H9 (cell line): ENCODE measurements around the gene TRMT6. TPM values are rescaled to one million over a fixed set of nuclear protein-coding genes. Genes with fewer than 3 reads are reported as not detected.

Experiments used
- DNase-seq: peaks from one replicate; pipeline ENCODE4 v3.0.0-alpha.2; 2017
- H2AFZ ChIP-seq: one replicate; pipeline ENCODE4 v1.6.1; 2013; ENCODE audit warnings: mild to moderate bottlenecking, low read length, control low read depth, moderate library complexity
- H2AK5ac ChIP-seq: 2 replicates; pipeline ENCODE4 v1.6.1; 2013; ENCODE audit warnings: low read length, control low read depth, mixed read lengths; ENCODE audit not compliant: insufficient read length
- H2BK120ac ChIP-seq: one replicate; pipeline ENCODE4 v1.6.1; 2013; ENCODE audit warnings: low read depth, mild to moderate bottlenecking, low read length, control low read depth, inconsistent platforms; ENCODE audit not compliant: poor library complexity, severe bottlenecking
- H2BK12ac ChIP-seq: 2 replicates; pipeline ENCODE4 v1.6.1; 2013; ENCODE audit warnings: low read length, control low read depth, mixed read lengths, low read depth; ENCODE audit not compliant: insufficient read length
- H2BK15ac ChIP-seq: 2 replicates; pipeline ENCODE4 v1.6.1; 2013; ENCODE audit warnings: low read depth, low read length, control low read depth
- H2BK20ac ChIP-seq: one replicate; pipeline ENCODE4 v1.6.1; 2013; ENCODE audit warnings: low read depth, mild to moderate bottlenecking, low read length, control low read depth, inconsistent platforms; ENCODE audit not compliant: poor library complexity, severe bottlenecking
- H2BK5ac ChIP-seq: 2 replicates; pipeline ENCODE4 v1.6.1; 2013; ENCODE audit warnings: low read length, control low read depth, mixed read lengths; ENCODE audit not compliant: insufficient read length
- H3K14ac ChIP-seq: 2 replicates; pipeline ENCODE4 v1.6.1; 2013; ENCODE audit warnings: low read length, control low read depth; ENCODE audit not compliant: insufficient read depth
- H3K18ac ChIP-seq: 2 replicates; pipeline ENCODE4 v1.6.1; 2013; ENCODE audit warnings: low read depth, mild to moderate bottlenecking, mixed read lengths, low read length, control low read depth; ENCODE audit not compliant: insufficient read length
- H3K23ac ChIP-seq: 2 replicates; pipeline ENCODE4 v1.6.1; 2013; ENCODE audit warnings: low read length, control low read depth, mixed read lengths, low read depth; ENCODE audit not compliant: insufficient read length
- H3K23me2 ChIP-seq: 2 replicates; pipeline ENCODE4 v1.6.1; 2013; ENCODE audit warnings: low read depth, mild to moderate bottlenecking, mixed read lengths, low read length, control low read depth; ENCODE audit not compliant: insufficient read length, poor library complexity, severe bottlenecking
- H3K27ac ChIP-seq: 2 replicates; pipeline ENCODE4 v1.5.1; 2013; ENCODE audit warnings: low read length, control low read depth, mixed read lengths, low read depth; ENCODE audit not compliant: insufficient read length
- H3K27me3 ChIP-seq: 2 replicates; pipeline ENCODE4 v1.6.1; 2013; ENCODE audit warnings: low read length, control low read depth, inconsistent platforms; ENCODE audit not compliant: insufficient read depth
- H3K4ac ChIP-seq: 2 replicates; pipeline ENCODE4 v1.6.1; 2013; ENCODE audit warnings: low read depth, mild to moderate bottlenecking, control low read depth, inconsistent platforms, low read length, moderate library complexity
- H3K4me1 ChIP-seq: 2 replicates; pipeline ENCODE4 v1.6.1; 2013; ENCODE audit warnings: low read length, control low read depth, inconsistent platforms; ENCODE audit not compliant: insufficient read depth
- H3K4me2 ChIP-seq: 2 replicates; pipeline ENCODE4 v1.6.1; 2013; ENCODE audit warnings: low read length, control low read depth, mixed read lengths; ENCODE audit not compliant: insufficient read length, insufficient read depth
- H3K56ac ChIP-seq: 2 replicates; pipeline ENCODE4 v1.6.1; 2013; ENCODE audit warnings: low read depth, mild to moderate bottlenecking, mixed read lengths, low read length, control low read depth; ENCODE audit not compliant: insufficient read length
- H3K79me1 ChIP-seq: 2 replicates; pipeline ENCODE4 v1.6.1; 2013; ENCODE audit warnings: low read depth, mild to moderate bottlenecking, moderate library complexity, low read length, control low read depth, inconsistent platforms; ENCODE audit not compliant: insufficient read depth, poor library complexity, severe bottlenecking
- H3K79me2 ChIP-seq: 2 replicates; pipeline ENCODE4 v1.6.1; 2013; ENCODE audit warnings: low read length, control low read depth, inconsistent platforms; ENCODE audit not compliant: insufficient read depth
- H3K9ac ChIP-seq: 2 replicates; pipeline ENCODE4 v1.6.1; 2013; ENCODE audit warnings: low read length, control low read depth, mixed read lengths; ENCODE audit not compliant: insufficient read length; ENCODE audit errors: extremely low read depth
- H3K9me3 ChIP-seq: one replicate; pipeline ENCODE4 v1.6.1; 2013; ENCODE audit warnings: low read depth, low read length, inconsistent platforms; ENCODE audit not compliant: control insufficient read depth
- H3T11ph ChIP-seq: one replicate; pipeline ENCODE4 v1.6.1; 2013; ENCODE audit warnings: mild to moderate bottlenecking, low read length, control low read depth, inconsistent platforms
- H4K20me1 ChIP-seq: one replicate; pipeline ENCODE4 v1.6.1; 2013; ENCODE audit not compliant: control insufficient read depth, insufficient read length, insufficient read depth
- H4K5ac ChIP-seq: 2 replicates; pipeline ENCODE4 v1.6.1; 2013; ENCODE audit warnings: low read depth, mild to moderate bottlenecking, mixed read lengths, low read length, control low read depth; ENCODE audit not compliant: insufficient read length
- H4K8ac ChIP-seq: replicated peaks from 2 replicates; pipeline ENCODE4 v1.6.1; 2013; ENCODE audit warnings: low read length, control low read depth, mixed read lengths, low read depth; ENCODE audit not compliant: insufficient read length
- H4K91ac ChIP-seq: 2 replicates; pipeline ENCODE4 v1.6.1; 2013; ENCODE audit warnings: low read depth, mild to moderate bottlenecking, moderate library complexity, mixed read lengths, low read length, control low read depth; ENCODE audit not compliant: insufficient read length
- H3K27ac Mint-ChIP-seq, 3 experiments: 2 replicates in 2 of 3; 3 replicates in 1 of 3; pipeline ENCODE4 v1.8.0; 2020 to 2021; ENCODE audit warnings: mixed read lengths in 3 of 3, mild to moderate bottlenecking in 1 of 3, moderate library complexity in 1 of 3
- H3K27me3 Mint-ChIP-seq: 2 replicates; pipeline ENCODE4 v1.8.0; 2021; ENCODE audit warnings: low read depth, mild to moderate bottlenecking, moderate library complexity, mixed read lengths
- H3K36me3 Mint-ChIP-seq, 3 experiments: 2 replicates in 2 of 3; 3 replicates in 1 of 3; pipeline ENCODE4 v1.8.0; 2020 to 2021; ENCODE audit warnings: low read depth in 3 of 3, mixed read lengths in 3 of 3; ENCODE audit not compliant: insufficient read depth in 1 of 3
- H3K4me1 Mint-ChIP-seq, 2 experiments: 2 replicates each; pipeline ENCODE4 v1.8.0; 2020; ENCODE audit warnings: mixed read lengths in 2 of 2
- H3K4me3 Mint-ChIP-seq, 2 experiments: 2 replicates in 1 of 2; 3 replicates in 1 of 2; pipeline ENCODE4 v1.8.0; 2020 to 2021; ENCODE audit warnings: mild to moderate bottlenecking in 2 of 2, mixed read lengths in 2 of 2, moderate library complexity in 1 of 2
- H3K9me3 Mint-ChIP-seq, 2 experiments: 2 replicates in 1 of 2; 3 replicates in 1 of 2; pipeline ENCODE4 v1.8.0; 2020; ENCODE audit warnings: mild to moderate bottlenecking in 2 of 2, mixed read lengths in 2 of 2, moderate library complexity in 1 of 2
- WGBS: extraction: QIAGEN DNeasy Blood & Tissue Kit; methylation state at CpG from one replicate; pipeline ENCODE4 v1.1.7; 2013; ENCODE audit warnings: missing lambda C conversion rate, low lambda C conversion rate, mixed read lengths; ENCODE audit not compliant: insufficient read length; ENCODE audit errors: extremely low coverage; 5-methylcytosine and 5-hydroxymethylcytosine counted together
- total RNA-seq: library from RNA; stranded (reverse); gene quantifications from 2 replicates; pipeline ENCODE4 v1.2.1, GENCODE V29; 2021
- TF ChIP-seq, protein P1 (sequence below): fragments of 200-600 bp; sonication (generic); conservative IDR thresholded peaks from 3 replicates; pipeline ENCODE4 v1.8.0; 2021; ENCODE audit warnings: antibody characterized with exemption, mild to moderate bottlenecking

Gene TRMT6
- total RNA-seq, 1 experiment from 2014 or later: 34.4 TPM

DNA sequence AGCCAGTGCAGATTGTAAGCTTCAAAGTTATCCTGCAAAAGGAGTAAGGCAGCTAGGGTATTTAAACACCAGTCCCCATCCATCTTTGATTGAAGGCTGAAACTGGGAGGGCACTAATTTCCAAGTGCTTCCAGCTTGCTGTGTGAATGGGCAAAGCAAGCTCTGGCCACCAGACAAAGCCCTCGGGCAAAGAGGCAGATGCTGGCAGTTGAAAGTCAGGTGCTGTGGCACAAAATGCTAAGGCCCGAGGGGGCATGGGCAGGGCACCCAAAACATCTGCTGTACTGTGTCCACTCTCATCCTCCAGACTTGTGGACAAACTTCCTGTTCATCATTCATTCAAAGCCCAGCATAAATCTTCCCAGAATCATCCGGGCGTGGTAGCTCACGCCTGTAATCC lies 62.9 kb downstream of the TRMT6 start:
- no peak overlapping the region for H4K91ac ChIP-seq
- no peaks in the 10 kb centered on the region for H3K23me2 ChIP-seq
- no peaks in the 10 kb centered on the region for H3K9me3 ChIP-seq
- no peak overlapping the region for H4K8ac ChIP-seq
- no peak overlapping the region for H2AK5ac ChIP-seq
- TF ChIP-seq, protein P1, sequence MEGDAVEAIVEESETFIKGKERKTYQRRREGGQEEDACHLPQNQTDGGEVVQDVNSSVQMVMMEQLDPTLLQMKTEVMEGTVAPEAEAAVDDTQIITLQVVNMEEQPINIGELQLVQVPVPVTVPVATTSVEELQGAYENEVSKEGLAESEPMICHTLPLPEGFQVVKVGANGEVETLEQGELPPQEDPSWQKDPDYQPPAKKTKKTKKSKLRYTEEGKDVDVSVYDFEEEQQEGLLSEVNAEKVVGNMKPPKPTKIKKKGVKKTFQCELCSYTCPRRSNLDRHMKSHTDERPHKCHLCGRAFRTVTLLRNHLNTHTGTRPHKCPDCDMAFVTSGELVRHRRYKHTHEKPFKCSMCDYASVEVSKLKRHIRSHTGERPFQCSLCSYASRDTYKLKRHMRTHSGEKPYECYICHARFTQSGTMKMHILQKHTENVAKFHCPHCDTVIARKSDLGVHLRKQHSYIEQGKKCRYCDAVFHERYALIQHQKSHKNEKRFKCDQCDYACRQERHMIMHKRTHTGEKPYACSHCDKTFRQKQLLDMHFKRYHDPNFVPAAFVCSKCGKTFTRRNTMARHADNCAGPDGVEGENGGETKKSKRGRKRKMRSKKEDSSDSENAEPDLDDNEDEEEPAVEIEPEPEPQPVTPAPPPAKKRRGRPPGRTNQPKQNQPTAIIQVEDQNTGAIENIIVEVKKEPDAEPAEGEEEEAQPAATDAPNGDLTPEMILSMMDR: no peak
- H3K9me3 Mint-ChIP-seq: no peaks in the 10 kb centered on the region
- no peaks in the 10 kb centered on the region for H3K4me1 ChIP-seq
- no peak overlapping the region for H2BK12ac ChIP-seq
- no peak overlapping the region for H3K56ac ChIP-seq
- no peak for DNase-seq
- no CpG with 5 or more reads among the region's 5 CpGs for WGBS
- no peaks in the 10 kb centered on the region for H3K79me1 ChIP-seq
- H3K14ac ChIP-seq: no peak overlapping the region
- no peak overlapping the region for H2AFZ ChIP-seq
- no peaks in the 10 kb centered on the region for H3K79me2 ChIP-seq
- H4K20me1 ChIP-seq: no peaks in the 10 kb centered on the region
- H3K27ac Mint-ChIP-seq: no peak overlapping the region
- H3K36me3 Mint-ChIP-seq: no peaks in the 10 kb centered on the region
- no peak overlapping the region for H2BK15ac ChIP-seq
- H3K9ac ChIP-seq: no peak overlapping the region
- H4K5ac ChIP-seq: no peak overlapping the region
- H3K23ac ChIP-seq: no peak overlapping the region
- H2BK5ac ChIP-seq: no peak overlapping the region
- no peak overlapping the region for H3K4ac ChIP-seq
- peaks cover 0 to 3% of the 10 kb centered on the region in 2 experiments; a peak in 1 of 4 replicates for H3K4me1 Mint-ChIP-seq
- no peak overlapping the region for H3K4me3 Mint-ChIP-seq
- no peak overlapping the region for H3K18ac ChIP-seq
- no peak overlapping the region for H3T11ph ChIP-seq
- H3K27me3 Mint-ChIP-seq: peaks cover 2% of the 10 kb centered on the region; the same call in 1 of the 2 replicates
- H2BK120ac ChIP-seq: no peak overlapping the region
- no peaks in the 10 kb centered on the region for H3K27me3 ChIP-seq
- no peak overlapping the region for H2BK20ac ChIP-seq
- H3K4me2 ChIP-seq: no peak overlapping the region
- H3K27ac ChIP-seq: no peak overlapping the region

Other genes starting within 250 kb of the TRMT6 start
- 6.7 and 7.4 TPM in 2 replicates for gene SHLD1, start 200.1 kb downstream of the TRMT6 start, total RNA-seq
- gene CHGB, start 39.0 kb downstream of the TRMT6 start, total RNA-seq: 1.7 and 1.9 TPM in 2 replicates
- gene MCM8, start 119 bp upstream of the TRMT6 start, total RNA-seq: 32.2 and 33.3 TPM in 2 replicates
- 39.5 and 41.2 TPM in 2 replicates for gene CRLS1, start 55.6 kb upstream of the TRMT6 start, total RNA-seq
- 0.22 and 0.42 TPM in 2 replicates for gene LRRN4, start 103.5 kb upstream of the TRMT6 start, total RNA-seq
- gene FERMT1, start 172.5 kb upstream of the TRMT6 start, total RNA-seq: 9.6 and 9.7 TPM in 2 replicates